H4 (cell line): ENCODE results near the gene CLIC3. TPM values are rescaled to one million over a fixed set of nuclear protein-coding genes. Genes with fewer than 3 reads are reported as not detected.

Experiments used
- DNase-seq: peaks from one replicate; pipeline ENCODE4 v3.0.0-alpha.2; 2015; ENCODE audit warnings: low spot score
- total RNA-seq: library from RNA; depleted of rRNA; stranded (reverse); fragments of >200 nt; shearing (Covaris generic); gene quantifications from 2 replicates; pipeline ENCODE4 v1.2.3, GENCODE V29; 2014

The CLIC3 gene
- total RNA-seq, 1 experiment from 2014 or later, result 0.64 TPM

- no peak for DNase-seq
These were observed 15.5 kb downstream of the CLIC3 start for GRCh38 chr9:136980669-136981478.

- DNase-seq, result no peak
These were observed 16.4 kb downstream of the CLIC3 start for GRCh38 chr9:136979769-136980587.

- DNase-seq, result no peak
These were observed 17.4 kb downstream of the CLIC3 start for GRCh38 chr9:136978865-136979544.

- no peak for DNase-seq
These were observed 18.1 kb downstream of the CLIC3 start for GRCh38 chr9:136978073-136978864.

GRCh38 chr9:136977649-136978072 is 18.7 kb downstream of the CLIC3 start:
- DNase-seq, result no peak

- DNase-seq, result no peak
These were observed 19.1 kb downstream of the CLIC3 start, which contains the start of gene PTGDS for GRCh38 chr9:136977223-136977622. Gene PTGDS, plus strand, starts transcription at chr9:136977504. Its CDS starts 75 bp downstream, at chr9:136977579.

GRCh38 chr9:136975644-136976043 is 20.7 kb downstream of the CLIC3 start:
- peak; percentile 55 for DNase-seq

GRCh38 chr9:136974817-136975535 is 21.4 kb downstream of the CLIC3 start:
- no peak for DNase-seq

GRCh38 chr9:136973618-136974617 is 22.4 kb downstream of the CLIC3 start:
- no peak for DNase-seq

- DNase-seq, result no peak
These were observed 23.6 kb downstream of the CLIC3 start for GRCh38 chr9:136972743-136973142.

- DNase-seq, result no peak
These were observed 24.0 kb downstream of the CLIC3 start for GRCh38 chr9:136972335-136972734.

- no peak for DNase-seq
These were observed 24.6 kb downstream of the CLIC3 start for GRCh38 chr9:136971746-136972145.

GRCh38 chr9:136970361-136970760 is 26.0 kb downstream of the CLIC3 start:
- no peak for DNase-seq

- no peak for DNase-seq
These were observed 26.6 kb downstream of the CLIC3 start for GRCh38 chr9:136969774-136970173.

- DNase-seq, result no peak
These were observed 27.2 kb downstream of the CLIC3 start for GRCh38 chr9:136969150-136969549.

GRCh38 chr9:136968333-136969127 is 27.8 kb downstream of the CLIC3 start:
- DNase-seq, result no peak

- DNase-seq, result no peak
These were observed 30.4 kb downstream of the CLIC3 start for GRCh38 chr9:136965771-136966484.
